GM12892 (cell line): ENCODE measurements around the gene FAM107A.

Experiments used
- POLR2A ChIP-seq: IDR thresholded peaks from 2 replicates; pipeline ENCODE4 v1.6.1; 2011; ENCODE audit warnings: low read depth, low read length, control low read depth
- POLR2AphosphoS5 ChIP-seq: IDR thresholded peaks from 2 replicates; pipeline ENCODE4 v1.6.1; 2011; ENCODE audit warnings: low read depth, low read length, control low read depth
- TAF1 ChIP-seq: IDR thresholded peaks from 2 replicates; pipeline ENCODE4 v1.6.1; 2011; ENCODE audit warnings: low read depth, mild to moderate bottlenecking, control low read depth, low read length, borderline replicate concordance

- no peak for TF ChIP-seq POLR2AphosphoS5
- TF ChIP-seq TAF1 = no peak
- TF ChIP-seq POLR2A = no peak
Measured at GRCh38 chr3:58562498-58562897, 14.7 kb downstream of the FAM107A start.
